GM23338 (cell line): Measurements from ENCODE around the gene VRK3. TPM values are rescaled to one million over a fixed set of nuclear protein-coding genes. Genes with fewer than 3 reads are reported as not detected.

Source experiments
- ATAC-seq: fragments of 200-7000 bp; cut with Tn5 transposase; 3 replicates; pipeline ENCODE4 v1.9.1; 2020
- DNase-seq: peaks from one replicate; pipeline ENCODE4 v3.0.0-alpha.2; 2015; ENCODE audit warnings: low spot score
- H2AFZ ChIP-seq: fragments of 200-600 bp; sonication (generic); 2 replicates; pipeline ENCODE4 v1.8.0; 2016; ENCODE audit warnings: antibody characterized with exemption, mild to moderate bottlenecking, moderate library complexity
- H3F3A ChIP-seq: fragments of 200-600 bp; sonication (generic); replicated peaks from 2 replicates; pipeline ENCODE4 v1.8.0; 2017; ENCODE audit warnings: antibody characterized with exemption, mixed run types, low read depth
- H3K27ac ChIP-seq: fragments of 200-600 bp; sonication (generic); 2 replicates; pipeline ENCODE4 v1.6.1; 2016; ENCODE audit warnings: low read depth
- H3K27me3 ChIP-seq: fragments of 200-600 bp; sonication (generic); 2 replicates; pipeline ENCODE4 v1.8.0; 2016; ENCODE audit warnings: mild to moderate bottlenecking, mixed run types, moderate library complexity; ENCODE audit not compliant: insufficient read depth
- H3K36me3 ChIP-seq: fragments of 200-600 bp; sonication (generic); 2 replicates; pipeline ENCODE4 v1.8.0; 2016; ENCODE audit warnings: mild to moderate bottlenecking; ENCODE audit not compliant: insufficient read depth
- H3K4me1 ChIP-seq: fragments of 200-600 bp; sonication (generic); 2 replicates; pipeline ENCODE4 v1.8.0; 2016; ENCODE audit warnings: mild to moderate bottlenecking, moderate library complexity; ENCODE audit not compliant: insufficient read depth
- H3K4me2 ChIP-seq: fragments of 200-600 bp; sonication (generic); 2 replicates; pipeline ENCODE4 v1.7.1; 2017; ENCODE audit warnings: mixed run types
- H3K4me3 ChIP-seq: fragments of 200-600 bp; sonication (generic); 2 replicates; pipeline ENCODE4 v1.6.1; 2016; ENCODE audit warnings: mixed run types
- H3K79me2 ChIP-seq: fragments of 200-600 bp; sonication (generic); replicated peaks from 2 replicates; pipeline ENCODE4 v1.8.0; 2017; ENCODE audit warnings: mild to moderate bottlenecking; ENCODE audit not compliant: insufficient read depth
- H3K9me2 ChIP-seq: fragments of 200-600 bp; sonication (generic); 2 replicates; pipeline ENCODE4 v1.8.0; 2017; ENCODE audit not compliant: insufficient read depth
- H4K20me1 ChIP-seq: fragments of 200-600 bp; sonication (generic); replicated peaks from 2 replicates; pipeline ENCODE4 v1.8.0; 2017; ENCODE audit warnings: mild to moderate bottlenecking; ENCODE audit not compliant: insufficient read depth
- H3K27ac Mint-ChIP-seq: 2 replicates; pipeline ENCODE4 v1.8.0; 2020; ENCODE audit warnings: inconsistent platforms, mild to moderate bottlenecking, moderate library complexity, mixed read lengths
- H3K27me3 Mint-ChIP-seq: 3 replicates; pipeline ENCODE4 v1.8.0; 2022; ENCODE audit warnings: low read depth, mild to moderate bottlenecking, moderate library complexity, mixed read lengths, inconsistent platforms; ENCODE audit not compliant: insufficient read depth, poor library complexity
- H3K36me3 Mint-ChIP-seq: 3 replicates; pipeline ENCODE4 v1.8.0; 2021; ENCODE audit warnings: low read depth, mild to moderate bottlenecking, inconsistent platforms, moderate library complexity, mixed read lengths
- H3K4me1 Mint-ChIP-seq: 3 replicates; pipeline ENCODE4 v1.8.0; 2020; ENCODE audit warnings: mild to moderate bottlenecking, inconsistent platforms, mixed read lengths
- H3K4me3 Mint-ChIP-seq: 3 replicates; pipeline ENCODE4 v1.8.0; 2021; ENCODE audit warnings: moderate library complexity, mild to moderate bottlenecking, inconsistent platforms, mixed read lengths
- H3K9me3 Mint-ChIP-seq: 3 replicates; pipeline ENCODE4 v1.8.0; 2020; ENCODE audit warnings: moderate library complexity, mild to moderate bottlenecking, inconsistent platforms, mixed read lengths
- EZH2phosphoT487 ChIP-seq: fragments of 200-600 bp; sonication (generic); IDR thresholded peaks from one replicate; pipeline ENCODE4 v1.8.1; 2018; ENCODE audit warnings: antibody characterized with exemption; ENCODE audit not compliant: unreplicated experiment
- POLR2AphosphoS5 ChIP-seq: IDR thresholded peaks from 2 replicates; pipeline ENCODE4 v1.6.1; 2016; ENCODE audit warnings: antibody characterized with exemption, low read depth
- STAT1 ChIP-seq: IDR thresholded peaks from one replicate; pipeline ENCODE4 v1.6.1; 2016; ENCODE audit warnings: antibody characterized with exemption; ENCODE audit not compliant: unreplicated experiment
- ZNF114 ChIP-seq: fragments of 250-450 bp; sonication (Bioruptor Pico); IDR thresholded peaks from 2 replicates; pipeline ENCODE4 v1.5.0; 2020; ENCODE audit warnings: mild to moderate bottlenecking, moderate library complexity
- polyA plus RNA-seq: library from polyadenylated mRNA; unstranded; fragments of >200 nt; fragmentation: Nextera tagmentation; extraction: Ambion mirVana; gene quantifications from 2 replicates; pipeline ENCODE4 v1.2.1, GENCODE V29; 2016
- total RNA-seq: library from RNA; depleted of rRNA; stranded (reverse); fragments of >200 nt; shearing (Covaris generic); gene quantifications from 2 replicates; pipeline ENCODE4 v1.2.3, GENCODE V29; 2014
- TF ChIP-seq, protein P1 (sequence below): IDR thresholded peaks from one replicate; pipeline ENCODE4 v1.6.1; 2018; ENCODE audit warnings: antibody characterized with exemption; ENCODE audit not compliant: unreplicated experiment
- TF ChIP-seq, protein P2 (sequence below): IDR thresholded peaks from 2 replicates; pipeline ENCODE4 v1.6.1; 2016; ENCODE audit warnings: antibody characterized with exemption
- TF ChIP-seq, protein P3 (sequence below): fragments of 250-450 bp; sonication (Bioruptor Pico); IDR thresholded peaks from 2 replicates; pipeline ENCODE4 v1.5.0; 2020; ENCODE audit warnings: mild to moderate bottlenecking, moderate library complexity

VRK3 gene
- total and polyA plus RNA-seq, 2 experiments from 2014 or later = 17.4 to 29.1 TPM

DNA sequence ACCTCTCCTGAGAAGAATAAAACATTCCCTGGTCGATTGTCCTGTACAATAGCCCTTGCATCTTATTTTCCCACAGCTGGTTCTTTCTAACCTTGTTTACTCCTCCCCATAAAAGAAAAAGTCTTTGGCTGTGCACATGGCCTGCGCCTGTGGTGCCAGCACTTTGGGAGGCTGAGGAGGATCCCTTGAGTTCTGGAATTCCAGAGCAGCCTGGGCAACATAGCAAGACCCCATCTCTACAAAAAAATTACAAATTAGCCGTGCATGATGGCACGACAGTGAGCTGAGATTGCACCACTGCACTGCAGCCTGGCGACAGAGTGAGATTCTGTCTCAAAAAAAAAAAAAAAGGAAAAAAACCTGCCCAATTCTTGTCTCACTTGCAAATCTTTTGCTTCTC is 88.6 kb downstream of the VRK3 start (continued):
- no peak for TF ChIP-seq ZNF114
- TF ChIP-seq, protein P1, sequence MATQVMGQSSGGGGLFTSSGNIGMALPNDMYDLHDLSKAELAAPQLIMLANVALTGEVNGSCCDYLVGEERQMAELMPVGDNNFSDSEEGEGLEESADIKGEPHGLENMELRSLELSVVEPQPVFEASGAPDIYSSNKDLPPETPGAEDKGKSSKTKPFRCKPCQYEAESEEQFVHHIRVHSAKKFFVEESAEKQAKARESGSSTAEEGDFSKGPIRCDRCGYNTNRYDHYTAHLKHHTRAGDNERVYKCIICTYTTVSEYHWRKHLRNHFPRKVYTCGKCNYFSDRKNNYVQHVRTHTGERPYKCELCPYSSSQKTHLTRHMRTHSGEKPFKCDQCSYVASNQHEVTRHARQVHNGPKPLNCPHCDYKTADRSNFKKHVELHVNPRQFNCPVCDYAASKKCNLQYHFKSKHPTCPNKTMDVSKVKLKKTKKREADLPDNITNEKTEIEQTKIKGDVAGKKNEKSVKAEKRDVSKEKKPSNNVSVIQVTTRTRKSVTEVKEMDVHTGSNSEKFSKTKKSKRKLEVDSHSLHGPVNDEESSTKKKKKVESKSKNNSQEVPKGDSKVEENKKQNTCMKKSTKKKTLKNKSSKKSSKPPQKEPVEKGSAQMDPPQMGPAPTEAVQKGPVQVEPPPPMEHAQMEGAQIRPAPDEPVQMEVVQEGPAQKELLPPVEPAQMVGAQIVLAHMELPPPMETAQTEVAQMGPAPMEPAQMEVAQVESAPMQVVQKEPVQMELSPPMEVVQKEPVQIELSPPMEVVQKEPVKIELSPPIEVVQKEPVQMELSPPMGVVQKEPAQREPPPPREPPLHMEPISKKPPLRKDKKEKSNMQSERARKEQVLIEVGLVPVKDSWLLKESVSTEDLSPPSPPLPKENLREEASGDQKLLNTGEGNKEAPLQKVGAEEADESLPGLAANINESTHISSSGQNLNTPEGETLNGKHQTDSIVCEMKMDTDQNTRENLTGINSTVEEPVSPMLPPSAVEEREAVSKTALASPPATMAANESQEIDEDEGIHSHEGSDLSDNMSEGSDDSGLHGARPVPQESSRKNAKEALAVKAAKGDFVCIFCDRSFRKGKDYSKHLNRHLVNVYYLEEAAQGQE = no peak
- TF ChIP-seq, protein P2, sequence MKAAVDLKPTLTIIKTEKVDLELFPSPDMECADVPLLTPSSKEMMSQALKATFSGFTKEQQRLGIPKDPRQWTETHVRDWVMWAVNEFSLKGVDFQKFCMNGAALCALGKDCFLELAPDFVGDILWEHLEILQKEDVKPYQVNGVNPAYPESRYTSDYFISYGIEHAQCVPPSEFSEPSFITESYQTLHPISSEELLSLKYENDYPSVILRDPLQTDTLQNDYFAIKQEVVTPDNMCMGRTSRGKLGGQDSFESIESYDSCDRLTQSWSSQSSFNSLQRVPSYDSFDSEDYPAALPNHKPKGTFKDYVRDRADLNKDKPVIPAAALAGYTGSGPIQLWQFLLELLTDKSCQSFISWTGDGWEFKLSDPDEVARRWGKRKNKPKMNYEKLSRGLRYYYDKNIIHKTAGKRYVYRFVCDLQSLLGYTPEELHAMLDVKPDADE = no peak
- no peak for TF ChIP-seq STAT1

DNA sequence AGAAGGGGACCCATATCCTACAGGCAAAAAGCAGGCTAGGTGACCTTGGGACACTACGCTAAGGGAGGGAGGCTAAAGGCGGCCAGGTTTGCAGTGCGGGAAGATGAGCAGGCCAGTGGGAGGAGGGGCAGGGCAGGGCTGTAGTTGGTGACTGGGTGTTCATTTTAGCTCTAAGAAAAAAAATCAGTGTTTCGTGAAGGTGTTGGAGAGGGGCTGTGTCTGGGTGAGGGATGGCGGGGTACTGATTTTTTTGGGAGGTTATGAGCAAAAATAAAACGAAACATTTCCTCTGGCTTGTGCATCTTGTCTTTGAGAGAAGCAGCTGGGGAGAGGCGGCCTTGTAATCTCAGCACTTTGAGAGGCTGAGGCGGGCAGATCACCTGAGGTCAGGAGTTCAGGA is 91.5 kb downstream of the VRK3 start:
- no peak overlapping the region for H3K27ac ChIP-seq
- H3K9me3 Mint-ChIP-seq = peaks cover 12% of the 10 kb centered on the region
- H3K27ac Mint-ChIP-seq = no peak overlapping the region
- no peaks in the 10 kb centered on the region for H3K9me2 ChIP-seq
- ATAC-seq = no peak
- no peaks in the 10 kb centered on the region; the same call in none of the 2 replicates for H3K4me1 ChIP-seq
- no peaks in the 10 kb centered on the region for H3K36me3 ChIP-seq
- H3K4me3 Mint-ChIP-seq = no peak overlapping the region
- H2AFZ ChIP-seq = no peak overlapping the region
- H3F3A ChIP-seq = peaks cover 4% of the 10 kb centered on the region; the same call in 1 of the 2 replicates
- no peaks in the 10 kb centered on the region for H4K20me1 ChIP-seq
- peaks cover 10% of the 10 kb centered on the region for H3K79me2 ChIP-seq
- DNase-seq = no peak
- H3K27me3 ChIP-seq = no peaks in the 10 kb centered on the region
- no peak overlapping the region for H3K4me2 ChIP-seq
- peaks cover 11% of the 10 kb centered on the region for H3K4me1 Mint-ChIP-seq
- peaks cover 20% of the 10 kb centered on the region for H3K27me3 Mint-ChIP-seq
- no peak overlapping the region for H3K4me3 ChIP-seq
- TF ChIP-seq POLR2AphosphoS5 (peak; percentile 13; the same call in 1 of the 2 replicates), ZNF114 (no peak)
- peaks cover 37% of the 10 kb centered on the region for H3K36me3 Mint-ChIP-seq

DNA sequence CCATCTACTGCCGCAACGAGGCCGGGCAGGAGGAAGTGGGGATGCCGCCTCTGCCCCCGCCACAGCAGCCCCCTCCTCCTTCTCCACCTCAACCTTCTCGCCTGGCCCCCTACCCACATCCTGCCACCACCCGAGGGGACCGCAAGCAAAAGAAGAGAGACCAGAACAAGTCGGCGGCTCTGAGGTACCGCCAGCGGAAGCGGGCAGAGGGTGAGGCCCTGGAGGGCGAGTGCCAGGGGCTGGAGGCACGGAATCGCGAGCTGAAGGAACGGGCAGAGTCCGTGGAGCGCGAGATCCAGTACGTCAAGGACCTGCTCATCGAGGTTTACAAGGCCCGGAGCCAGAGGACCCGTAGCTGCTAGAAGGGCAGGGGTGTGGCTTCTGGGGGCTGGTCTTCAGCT is 92.4 kb downstream of the VRK3 start:
- DNase-seq = no peak
- peaks cover 2% of the 10 kb centered on the region; the same call in 1 of the 2 replicates for H4K20me1 ChIP-seq
- peaks cover 21% of the 10 kb centered on the region for H3K27me3 Mint-ChIP-seq
- H3K27ac Mint-ChIP-seq = no peak overlapping the region
- H3K4me2 ChIP-seq = no peak overlapping the region
- H3K36me3 ChIP-seq = no peaks in the 10 kb centered on the region
- peaks cover 13% of the 10 kb centered on the region for H3K4me1 Mint-ChIP-seq
- peaks cover 14% of the 10 kb centered on the region for H3K9me3 Mint-ChIP-seq
- H3K4me3 Mint-ChIP-seq = no peak overlapping the region
- H3K79me2 ChIP-seq = peaks cover 19% of the 10 kb centered on the region
- H3K4me3 ChIP-seq = no peak overlapping the region
- peaks cover 8% of the 10 kb centered on the region for H3K4me1 ChIP-seq
- H2AFZ ChIP-seq = no peak overlapping the region
- H3K27me3 ChIP-seq = no peaks in the 10 kb centered on the region
- H3F3A ChIP-seq = no peaks in the 10 kb centered on the region; the same call in 1 of the 2 replicates
- no peak for ATAC-seq
- no peak overlapping the region for H3K27ac ChIP-seq
- H3K9me2 ChIP-seq = no peaks in the 10 kb centered on the region
- peaks cover 45% of the 10 kb centered on the region for H3K36me3 Mint-ChIP-seq
- TF ChIP-seq, protein P3, sequence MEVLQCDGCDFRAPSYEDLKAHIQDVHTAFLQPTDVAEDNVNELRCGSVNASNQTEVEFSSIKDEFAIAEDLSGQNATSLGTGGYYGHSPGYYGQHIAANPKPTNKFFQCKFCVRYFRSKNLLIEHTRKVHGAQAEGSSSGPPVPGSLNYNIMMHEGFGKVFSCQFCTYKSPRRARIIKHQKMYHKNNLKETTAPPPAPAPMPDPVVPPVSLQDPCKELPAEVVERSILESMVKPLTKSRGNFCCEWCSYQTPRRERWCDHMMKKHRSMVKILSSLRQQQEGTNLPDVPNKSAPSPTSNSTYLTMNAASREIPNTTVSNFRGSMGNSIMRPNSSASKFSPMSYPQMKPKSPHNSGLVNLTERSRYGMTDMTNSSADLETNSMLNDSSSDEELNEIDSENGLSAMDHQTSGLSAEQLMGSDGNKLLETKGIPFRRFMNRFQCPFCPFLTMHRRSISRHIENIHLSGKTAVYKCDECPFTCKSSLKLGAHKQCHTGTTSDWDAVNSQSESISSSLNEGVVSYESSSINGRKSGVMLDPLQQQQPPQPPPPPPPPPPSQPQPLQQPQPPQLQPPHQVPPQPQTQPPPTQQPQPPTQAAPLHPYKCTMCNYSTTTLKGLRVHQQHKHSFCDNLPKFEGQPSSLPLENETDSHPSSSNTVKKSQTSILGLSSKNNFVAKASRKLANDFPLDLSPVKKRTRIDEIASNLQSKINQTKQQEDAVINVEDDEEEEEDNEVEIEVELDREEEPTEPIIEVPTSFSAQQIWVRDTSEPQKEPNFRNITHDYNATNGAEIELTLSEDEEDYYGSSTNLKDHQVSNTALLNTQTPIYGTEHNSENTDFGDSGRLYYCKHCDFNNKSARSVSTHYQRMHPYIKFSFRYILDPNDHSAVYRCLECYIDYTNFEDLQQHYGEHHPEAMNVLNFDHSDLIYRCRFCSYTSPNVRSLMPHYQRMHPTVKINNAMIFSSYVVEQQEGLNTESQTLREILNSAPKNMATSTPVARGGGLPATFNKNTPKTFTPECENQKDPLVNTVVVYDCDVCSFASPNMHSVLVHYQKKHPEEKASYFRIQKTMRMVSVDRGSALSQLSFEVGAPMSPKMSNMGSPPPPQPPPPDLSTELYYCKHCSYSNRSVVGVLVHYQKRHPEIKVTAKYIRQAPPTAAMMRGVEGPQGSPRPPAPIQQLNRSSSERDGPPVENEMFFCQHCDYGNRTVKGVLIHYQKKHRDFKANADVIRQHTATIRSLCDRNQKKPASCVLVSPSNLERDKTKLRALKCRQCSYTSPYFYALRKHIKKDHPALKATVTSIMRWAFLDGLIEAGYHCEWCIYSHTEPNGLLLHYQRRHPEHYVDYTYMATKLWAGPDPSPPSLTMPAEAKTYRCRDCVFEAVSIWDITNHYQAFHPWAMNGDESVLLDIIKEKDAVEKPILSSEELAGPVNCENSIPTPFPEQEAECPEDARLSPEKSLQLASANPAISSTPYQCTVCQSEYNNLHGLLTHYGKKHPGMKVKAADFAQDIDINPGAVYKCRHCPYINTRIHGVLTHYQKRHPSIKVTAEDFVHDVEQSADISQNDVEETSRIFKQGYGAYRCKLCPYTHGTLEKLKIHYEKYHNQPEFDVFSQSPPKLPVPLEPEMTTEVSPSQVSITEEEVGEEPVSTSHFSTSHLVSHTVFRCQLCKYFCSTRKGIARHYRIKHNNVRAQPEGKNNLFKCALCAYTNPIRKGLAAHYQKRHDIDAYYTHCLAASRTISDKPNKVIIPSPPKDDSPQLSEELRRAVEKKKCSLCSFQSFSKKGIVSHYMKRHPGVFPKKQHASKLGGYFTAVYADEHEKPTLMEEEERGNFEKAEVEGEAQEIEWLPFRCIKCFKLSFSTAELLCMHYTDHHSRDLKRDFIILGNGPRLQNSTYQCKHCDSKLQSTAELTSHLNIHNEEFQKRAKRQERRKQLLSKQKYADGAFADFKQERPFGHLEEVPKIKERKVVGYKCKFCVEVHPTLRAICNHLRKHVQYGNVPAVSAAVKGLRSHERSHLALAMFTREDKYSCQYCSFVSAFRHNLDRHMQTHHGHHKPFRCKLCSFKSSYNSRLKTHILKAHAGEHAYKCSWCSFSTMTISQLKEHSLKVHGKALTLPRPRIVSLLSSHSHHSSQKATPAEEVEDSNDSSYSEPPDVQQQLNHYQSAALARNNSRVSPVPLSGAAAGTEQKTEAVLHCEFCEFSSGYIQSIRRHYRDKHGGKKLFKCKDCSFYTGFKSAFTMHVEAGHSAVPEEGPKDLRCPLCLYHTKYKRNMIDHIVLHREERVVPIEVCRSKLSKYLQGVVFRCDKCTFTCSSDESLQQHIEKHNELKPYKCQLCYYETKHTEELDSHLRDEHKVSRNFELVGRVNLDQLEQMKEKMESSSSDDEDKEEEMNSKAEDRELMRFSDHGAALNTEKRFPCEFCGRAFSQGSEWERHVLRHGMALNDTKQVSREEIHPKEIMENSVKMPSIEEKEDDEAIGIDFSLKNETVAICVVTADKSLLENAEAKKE (CRISPR knock-in tag) = no peak
- no peak for TF ChIP-seq EZH2phosphoT487
